Right lobe of liver (tissue), 6 donors: Measurements from ENCODE around the gene AARS1. TPM values are rescaled to one million over a fixed set of nuclear protein-coding genes. Genes with fewer than 3 reads are reported as not detected.
A peak's percentile ranks its signal among the peaks of the same experiment; 100 is the strongest.
"Not testable (repeated sequence)": the region's sequence is repeated elsewhere in the genome, so short reads cannot be mapped to it uniquely, and the experiment has no call there.

Source experiments
- ATAC-seq, 4 donors: fragments of 200-7000 bp; cut with Tn5 transposase; one replicate each; pipeline ENCODE4 v1.9.1; 2020; ENCODE audit warnings: mild to moderate bottlenecking in 4 of 4, moderate library complexity in 4 of 4
- DNase-seq, 3 donors: peaks; one replicate each; pipeline ENCODE4 v3.0.0-alpha.2; 2020
- H3K27ac ChIP-seq, 3 donors: fragments of 200-600 bp; one replicate each; pipeline ENCODE4 v1.8.0; 2022
- H3K27me3 ChIP-seq, 2 donors: fragments of 200-600 bp; one replicate each; pipeline ENCODE4 v1.8.0; 2022
- H3K36me3 ChIP-seq, 4 donors: fragments of 200-600 bp; sonication (generic) in 1 of 4; one replicate each; pipeline versions ENCODE4 v1.5.1 to v1.8.0; 2017 to 2022; ENCODE audit warnings: control low read depth in 1 of 4
- H3K4me1 ChIP-seq, 4 donors: fragments of 200-600 bp; sonication (generic) in 1 of 4; one replicate each; pipeline versions ENCODE4 v1.5.1 to v1.8.0; 2017 to 2022; ENCODE audit warnings: control low read depth in 1 of 4
- H3K4me3 ChIP-seq, 3 donors: fragments of 200-600 bp; one replicate each; pipeline ENCODE4 v1.8.0; 2022
- H3K9me3 ChIP-seq, 4 donors: fragments of 200-600 bp; sonication (generic) in 1 of 4; one replicate each; pipeline versions ENCODE4 v1.5.1 to v1.8.0; 2017 to 2022; ENCODE audit warnings: control low read depth in 1 of 4
- CTCF ChIP-seq, 4 donors: fragments of 200-600 bp in 3 of 4; fragments of 450-650 bp in 1 of 4; IDR thresholded peaks; one replicate each; pipeline versions ENCODE4 v1.5.1 to v1.8.0; 2016 to 2022; ENCODE audit warnings: antibody characterized with exemption in 4 of 4, mild to moderate bottlenecking in 2 of 4
- POLR2A ChIP-seq: fragments of 450-650 bp; IDR thresholded peaks from one replicate; pipeline ENCODE4 v1.6.1; 2017; ENCODE audit warnings: antibody characterized with exemption, mild to moderate bottlenecking
- WGBS: methylation state at CpG from one replicate; pipeline ENCODE4 v1.1.6; 2018; ENCODE audit warnings: low coverage, low lambda C conversion rate; ENCODE audit not compliant: insufficient coverage; ENCODE audit errors: missing lambda C conversion rate; 5-methylcytosine and 5-hydroxymethylcytosine counted together
- intact Hi-C, 2 donors: fragments of 100-400 bp; cut with DNase I; formaldehyde crosslinking; loops; one replicate each; pipeline versions ENCODE4 v1.11.2 to v1.14.1; 2022
- total RNA-seq, 6 experiments: library from RNA; depleted of rRNA in 2 of 6; stranded (reverse); fragments of >200 nt in 2 of 6; fragmentation: NEBNext Ultra II Directional in 3 of 6; extraction: Animal tissue kit (Norgen Biotek cat#: 25700) in 3 of 6; gene quantifications; one replicate each; pipeline versions ENCODE4 v1.1.0 to v1.2.4, GENCODE V29; 2016 to 2023
- donor health status: DM: no; HTN: yes; CAD: no.
- donor health status: DM: no; HTN: no; CAD: no.
- donor health status: DM: no; HTN: no; CAD: no.
- donor health status: DM: no; HTN: yes; CAD: no.
- donor health status: DM: no; HTN: yes; CAD: no.

AARS1 gene
- total RNA-seq, 6 experiments from 2014 or later, result 74.2 to 91.8 (median 80.7) TPM

GRCh38 chr16:70250748-70251628, 38.3 kb downstream of the AARS1 start:
- H3K36me3 ChIP-seq, result peaks cover 0 to 40% (median 27%) of the 10 kb centered on the region in 4 donors
- intact Hi-C loops, result loop anchor here in 1 of 2 donors (10.0 kb wide), 1 partner anchor 86 kb away; no protein-coding TSS in a partner anchor

GRCh38 chr16:70249697-70250096, 39.6 kb downstream of the AARS1 start:
- intact Hi-C loops, result loop anchor here in 1 of 2 donors (10.0 kb wide), 1 partner anchor 85 kb away; no protein-coding TSS in a partner anchor
- not testable (repeated sequence) for H3K27me3 ChIP-seq, ATAC-seq, H3K27ac ChIP-seq, DNase-seq, H3K9me3 ChIP-seq
- Histone ChIP-seq H3K4me3 (peak overlapping the region in 1 of 3 donors; percentile 84), H3K36me3 (peaks cover 0 to 27% (median 18%) of the 10 kb centered on the region in 4 donors), H3K4me1 (peaks cover 0 to 20% (median 8%) of the 10 kb centered on the region in 4 donors)
- WGBS, result 77% methylated on average over 4 of the region's 4 CpGs

More at GRCh38 chr16:70250748-70251628, 38.3 kb downstream of the AARS1 start:
- ATAC-seq (peak; percentile 69 to 77 (median 74)), DNase-seq (peak; percentile 70 to 82 (median 79))
- peak in 3 of 4 donors; percentile 4 to 41 (median 27) for TF ChIP-seq CTCF (IDR thresholded peaks at IDR 0.05)
- no peak for TF ChIP-seq POLR2A
- peak overlapping the region; percentile 54 to 88 (median 84) for H3K4me3 ChIP-seq
- WGBS, result 60% methylated on average over 1 of the region's 92 CpGs
- no peaks in the 10 kb centered on the region for H3K9me3 ChIP-seq
- peaks cover 0 to 20% (median 8%) of the 10 kb centered on the region in 4 donors for H3K4me1 ChIP-seq
- H3K27ac ChIP-seq, result peak overlapping the region; percentile 29 to 74 (median 60)
- no peaks in the 10 kb centered on the region for H3K27me3 ChIP-seq

GRCh38 chr16:70238773-70239172, 50.5 kb downstream of the AARS1 start:
- not testable (repeated sequence) for H3K4me3 ChIP-seq

GRCh38 chr16:70231831-70232230, 57.5 kb downstream of the AARS1 start:
- not testable (repeated sequence) for ATAC-seq

More at GRCh38 chr16:70238773-70239172, 50.5 kb downstream of the AARS1 start:
- peaks cover 0 to 11% (median 0%) of the 10 kb centered on the region in 4 donors for H3K36me3 ChIP-seq
- H3K9me3 ChIP-seq, intact Hi-C loops, H3K27me3 ChIP-seq, H3K27ac ChIP-seq, H3K4me1 ChIP-seq, DNase-seq, ATAC-seq: not testable (repeated sequence)

GRCh38 chr16:70226024-70226423, 63.3 kb downstream of the AARS1 start:
- ATAC-seq, H3K4me3 ChIP-seq, H3K36me3 ChIP-seq, H3K4me1 ChIP-seq, H3K9me3 ChIP-seq, intact Hi-C loops, H3K27ac ChIP-seq, DNase-seq, H3K27me3 ChIP-seq: not testable (repeated sequence)

More at GRCh38 chr16:70231831-70232230, 57.5 kb downstream of the AARS1 start:
- H3K9me3 ChIP-seq, H3K27me3 ChIP-seq, DNase-seq, H3K4me3 ChIP-seq, H3K36me3 ChIP-seq, intact Hi-C loops, H3K4me1 ChIP-seq, H3K27ac ChIP-seq: not testable (repeated sequence)
- 71% methylated on average over 1 of the region's 3 CpGs for WGBS

GRCh38 chr16:70225430-70225829, 63.9 kb downstream of the AARS1 start:
- H3K4me1 ChIP-seq, H3K27me3 ChIP-seq, H3K27ac ChIP-seq, H3K9me3 ChIP-seq, H3K36me3 ChIP-seq, DNase-seq, H3K4me3 ChIP-seq, intact Hi-C loops: not testable (repeated sequence)
- WGBS, result 85% methylated on average over 4 of the region's 4 CpGs
- peak in 1 of 4 donors; percentile 18 for ATAC-seq

GRCh38 chr16:70224645-70225044, 64.7 kb downstream of the AARS1 start:
- H3K27me3 ChIP-seq, H3K4me1 ChIP-seq, ATAC-seq, H3K36me3 ChIP-seq, H3K9me3 ChIP-seq, intact Hi-C loops, H3K27ac ChIP-seq, DNase-seq, H3K4me3 ChIP-seq: not testable (repeated sequence)
- no CpG with 5 or more reads among the region's 24 CpGs for WGBS

GRCh38 chr16:70223971-70224513, 65.3 kb downstream of the AARS1 start:
- H3K9me3 ChIP-seq, H3K4me1 ChIP-seq, H3K4me3 ChIP-seq, intact Hi-C loops, H3K36me3 ChIP-seq, H3K27me3 ChIP-seq, DNase-seq: not testable (repeated sequence)
- H3K27ac ChIP-seq, result peak overlapping the region in 1 of 3 donors; percentile 62
- ATAC-seq, result peak in 3 of 4 donors; percentile 55 to 76 (median 57)
- WGBS, result 20% methylated on average over 1 of the region's 3 CpGs

- H3K4me1 ChIP-seq, H3K4me3 ChIP-seq, DNase-seq, H3K9me3 ChIP-seq, H3K36me3 ChIP-seq, H3K27me3 ChIP-seq, ATAC-seq, intact Hi-C loops: not testable (repeated sequence)
- H3K27ac ChIP-seq, result peak overlapping the region in 1 of 3 donors; percentile 62
- WGBS, result no CpG with 5 or more reads among the region's 2 CpGs
These were observed 66.1 kb downstream of the AARS1 start for GRCh38 chr16:70223216-70223615.

- WGBS, result 30% methylated on average over 1 of the region's 2 CpGs
- H3K4me3 ChIP-seq, H3K4me1 ChIP-seq, H3K27ac ChIP-seq, DNase-seq, H3K9me3 ChIP-seq, H3K36me3 ChIP-seq, H3K27me3 ChIP-seq, intact Hi-C loops, ATAC-seq: not testable (repeated sequence)
These were observed 66.7 kb downstream of the AARS1 start for GRCh38 chr16:70222574-70222973.
